ENCODE data around the gene ASAP2.
A peak's percentile ranks its signal among the peaks of the same experiment; 100 is the strongest.

Gene ASAP2

DNA sequence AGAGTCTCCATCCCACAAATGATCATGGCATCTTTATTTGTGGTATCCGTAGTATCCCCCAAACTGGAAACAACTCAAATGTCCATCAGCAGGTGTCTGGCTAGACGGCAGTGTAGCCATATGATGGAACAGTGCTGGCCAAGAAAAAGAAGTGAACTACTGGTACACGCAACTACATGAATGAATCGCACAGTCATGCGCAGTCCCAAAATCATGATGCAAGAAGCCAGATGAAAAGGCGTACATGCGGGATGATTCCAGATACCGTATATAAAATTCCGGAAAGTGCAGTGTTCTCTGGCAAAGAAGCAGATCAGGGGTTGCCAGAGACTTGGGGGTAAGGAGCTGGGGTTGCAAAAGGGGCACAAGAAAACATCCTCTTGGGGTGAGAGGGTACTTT, 102.5 kb downstream of the ASAP2 start:
- no peak for DNase-seq (ENCODE audit: low spot score in 2 of 2)
- no peak overlapping the region for H3K4me3 ChIP-seq
- H3K27me3 ChIP-seq (ENCODE audit: low read depth), result no peaks in the 10 kb centered on the region
- in situ Hi-C loops (cut with MboI; ENCODE audit: low sequenced_read_pairs), result no loop called here
- H3K9me3 ChIP-seq, result no peaks in the 10 kb centered on the region
- H3K36me3 ChIP-seq (replicated peaks), result no peaks in the 10 kb centered on the region
- H3K4me1 ChIP-seq, result no peaks in the 10 kb centered on the region; the same call in 1 of the 2 replicates

DNA sequence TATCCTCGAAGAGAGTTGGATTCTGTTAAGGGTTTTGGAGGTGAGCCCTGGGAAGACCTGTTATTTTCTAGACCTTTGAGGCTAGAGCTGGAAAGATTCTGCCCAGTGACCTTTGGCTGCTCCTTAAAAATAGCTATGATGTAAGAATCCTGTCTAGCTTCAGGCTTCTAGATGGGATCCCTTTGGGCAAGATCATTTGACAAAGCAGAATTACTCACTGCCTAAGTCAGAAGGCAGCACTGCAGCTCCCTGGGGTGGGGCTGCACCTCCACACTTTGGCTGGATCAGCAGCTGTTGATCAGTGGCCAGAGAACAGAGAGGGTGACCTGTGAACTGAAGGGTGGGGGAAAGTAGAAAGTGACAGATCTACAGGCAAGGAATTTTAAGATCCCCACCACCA, 103.8 kb downstream of the ASAP2 start:
- H3K9me3 ChIP-seq, result no peaks in the 10 kb centered on the region
- no peak overlapping the region for H3K4me3 ChIP-seq
- H3K36me3 ChIP-seq (replicated peaks), result no peaks in the 10 kb centered on the region
- in situ Hi-C loops (cut with MboI; ENCODE audit: low sequenced_read_pairs), result no loop called here
- no peak for DNase-seq (ENCODE audit: low spot score in 2 of 2)
- no peaks in the 10 kb centered on the region for H3K27me3 ChIP-seq (ENCODE audit: low read depth)
- no peaks in the 10 kb centered on the region; the same call in 1 of the 2 replicates for H3K4me1 ChIP-seq

DNA sequence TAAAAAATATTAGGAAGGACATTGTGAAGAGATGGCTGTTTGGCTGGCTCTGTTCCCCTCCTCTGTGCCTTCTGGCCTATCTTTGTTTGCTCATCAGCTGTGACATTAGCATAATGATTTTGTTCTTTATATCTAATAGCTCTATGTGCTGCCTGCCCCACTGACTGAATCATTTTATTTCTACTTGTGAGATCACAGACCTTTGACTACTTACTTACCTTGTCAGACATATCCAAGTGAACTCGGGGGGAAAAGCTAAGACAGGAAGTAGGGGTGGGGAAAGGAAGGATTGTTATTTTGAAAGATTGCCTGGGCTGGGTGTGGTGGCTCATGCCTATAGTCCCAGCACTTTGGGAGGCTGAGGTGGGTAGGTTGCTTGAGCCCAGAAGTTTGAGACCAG, 104.2 kb downstream of the ASAP2 start:
- no peak for DNase-seq (ENCODE audit: low spot score in 2 of 2)
- Histone ChIP-seq H3K36me3 (replicated peaks) (no peaks in the 10 kb centered on the region), H3K4me3 (no peak overlapping the region), H3K27me3 (ENCODE audit: low read depth) (no peaks in the 10 kb centered on the region), H3K9me3 (no peaks in the 10 kb centered on the region), H3K4me1 (no peaks in the 10 kb centered on the region; the same call in 1 of the 2 replicates)
- in situ Hi-C loops (cut with MboI; ENCODE audit: low sequenced_read_pairs), result no loop called here

- Histone ChIP-seq H3K4me3 (no peak overlapping the region), H3K4me1 (no peaks in the 10 kb centered on the region; the same call in 1 of the 2 replicates), H3K27me3 (ENCODE audit: low read depth) (no peaks in the 10 kb centered on the region), H3K9me3 (no peaks in the 10 kb centered on the region), H3K36me3 (replicated peaks) (no peaks in the 10 kb centered on the region)
- in situ Hi-C loops (cut with MboI; ENCODE audit: low sequenced_read_pairs), result no loop called here
- DNase-seq (ENCODE audit: low spot score in 2 of 2), result no peak
Measured at GRCh38 chr2:9311488-9311887, 104.9 kb downstream of the ASAP2 start.

- no peaks in the 10 kb centered on the region for H3K36me3 ChIP-seq (replicated peaks)
- H3K4me1 ChIP-seq, result peaks cover 3% of the 10 kb centered on the region
- no peak for DNase-seq (ENCODE audit: low spot score in 2 of 2)
- H3K4me3 ChIP-seq, result no peak overlapping the region
- H3K9me3 ChIP-seq, result no peaks in the 10 kb centered on the region
- H3K27me3 ChIP-seq (ENCODE audit: low read depth), result no peaks in the 10 kb centered on the region
- in situ Hi-C loops (cut with MboI; ENCODE audit: low sequenced_read_pairs), result no loop called here
Measured at GRCh38 chr2:9312591-9312990, 106.0 kb downstream of the ASAP2 start.

GRCh38 chr2:9313443-9313842, 106.8 kb downstream of the ASAP2 start:
- Histone ChIP-seq H3K4me1 (peaks cover 12% of the 10 kb centered on the region), H3K36me3 (replicated peaks) (no peaks in the 10 kb centered on the region)
- in situ Hi-C loops (cut with MboI; ENCODE audit: low sequenced_read_pairs), result no loop called here

DNA sequence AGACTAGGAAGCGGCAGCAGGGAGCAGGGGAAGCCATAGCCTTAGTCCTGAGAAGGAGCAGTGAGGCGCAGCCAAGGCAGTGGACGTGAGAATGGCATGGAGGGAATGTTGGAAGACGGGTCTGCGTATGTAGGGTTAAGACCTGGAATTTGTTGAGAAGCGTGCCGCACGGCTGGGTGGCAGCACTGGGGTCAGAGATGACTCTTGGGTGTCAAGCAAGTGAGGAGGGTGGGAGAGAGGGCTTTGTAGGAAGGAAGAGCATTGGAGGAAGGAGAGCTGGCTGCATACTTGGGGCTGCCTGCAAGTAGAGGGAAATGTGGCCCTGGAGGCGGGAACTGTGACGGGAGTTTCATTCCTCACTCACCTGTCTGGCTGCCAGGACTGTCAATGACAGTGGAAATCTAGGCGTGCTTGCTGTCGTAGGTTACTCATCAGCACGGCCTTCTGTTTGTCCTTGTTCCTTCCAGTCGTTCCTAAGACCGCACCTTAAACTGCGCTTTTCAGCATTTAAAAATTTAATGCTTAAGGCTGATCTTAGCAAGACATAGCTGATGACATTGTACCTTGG, 108.8 kb downstream of the ASAP2 start:
- peaks cover 17% of the 10 kb centered on the region for H3K4me1 ChIP-seq
- no peaks in the 10 kb centered on the region for H3K36me3 ChIP-seq (replicated peaks)
- in situ Hi-C loops (cut with MboI; ENCODE audit: low sequenced_read_pairs), result no loop called here
- no peaks in the 10 kb centered on the region for H3K9me3 ChIP-seq
- H3K4me3 ChIP-seq, result no peak overlapping the region
- DNase-seq (ENCODE audit: low spot score in 2 of 2), result no peak
- H3K27me3 ChIP-seq (ENCODE audit: low read depth), result no peaks in the 10 kb centered on the region

More at GRCh38 chr2:9313443-9313842, 106.8 kb downstream of the ASAP2 start:
- H3K4me3 ChIP-seq, result no peak overlapping the region
- no peak for DNase-seq (ENCODE audit: low spot score in 2 of 2)
- H3K27me3 ChIP-seq (ENCODE audit: low read depth), result no peaks in the 10 kb centered on the region
- H3K9me3 ChIP-seq, result no peaks in the 10 kb centered on the region

DNA sequence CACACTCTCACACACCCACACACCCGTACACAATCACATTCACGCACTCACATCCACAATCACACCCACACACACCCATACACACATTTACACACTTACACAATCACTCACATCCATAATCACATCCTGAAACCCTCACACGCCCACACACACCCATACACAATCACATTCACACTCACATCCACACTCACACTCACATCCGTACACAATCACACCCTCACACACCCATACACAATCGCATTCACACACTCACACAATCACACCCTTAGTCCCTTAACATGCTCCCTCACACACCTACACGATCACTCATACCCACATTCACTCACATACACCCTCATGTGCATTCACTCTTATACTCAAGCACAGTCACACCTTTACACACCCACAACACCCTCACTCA, 110.9 kb downstream of the ASAP2 start:
- Histone ChIP-seq H3K9me3 (no peaks in the 10 kb centered on the region), H3K36me3 (replicated peaks) (no peaks in the 10 kb centered on the region), H3K4me3 (no peak overlapping the region), H3K4me1 (peaks cover 17% of the 10 kb centered on the region), H3K27me3 (ENCODE audit: low read depth) (no peaks in the 10 kb centered on the region)
- in situ Hi-C loops (cut with MboI; ENCODE audit: low sequenced_read_pairs), result no loop called here
- DNase-seq (ENCODE audit: low spot score in 2 of 2), result no peak

- peak in 1 of 2 experiments; percentile 73 for DNase-seq (ENCODE audit: low spot score in 2 of 2)
Measured at GRCh38 chr2:9318461-9319337, 112.1 kb downstream of the ASAP2 start.

DNA sequence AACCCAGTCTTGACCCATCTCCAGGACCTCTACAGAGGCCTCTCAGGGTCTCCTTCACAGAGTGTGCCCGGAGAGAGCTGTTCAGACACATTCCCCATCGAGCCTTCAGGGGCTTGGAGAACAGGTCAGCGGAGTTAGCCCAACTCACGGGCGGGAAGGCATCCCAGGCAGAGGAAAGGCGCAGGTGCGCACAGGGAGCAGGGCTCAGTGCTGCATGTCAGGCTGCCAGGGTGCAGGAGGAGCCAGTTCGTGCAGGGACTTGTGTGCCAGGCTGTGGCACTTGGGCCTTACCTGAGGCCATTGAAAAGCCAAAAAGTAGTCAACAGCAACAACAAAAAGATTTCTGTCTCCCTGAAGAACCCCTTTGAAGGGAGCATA, 112.7 kb downstream of the ASAP2 start:
- DNase-seq (ENCODE audit: low spot score in 2 of 2), result no peak
- Histone ChIP-seq H3K36me3 (replicated peaks) (peaks cover 6% of the 10 kb centered on the region; the same call in 1 of the 2 replicates), H3K9me3 (no peaks in the 10 kb centered on the region), H3K27me3 (ENCODE audit: low read depth) (no peaks in the 10 kb centered on the region), H3K4me3 (no peak overlapping the region), H3K4me1 (peaks cover 17% of the 10 kb centered on the region)
- in situ Hi-C loops (cut with MboI; ENCODE audit: low sequenced_read_pairs), result no loop called here

More at GRCh38 chr2:9318461-9319337, 112.1 kb downstream of the ASAP2 start:
- 0 out of 2 replicates have a peak, but pooled peaks cover 2% of the 10 kb centered on the region for H3K36me3 ChIP-seq (replicated peaks)
- H3K4me3 ChIP-seq, result no peak overlapping the region
- in situ Hi-C loops (cut with MboI; ENCODE audit: low sequenced_read_pairs), result no loop called here
- no peaks in the 10 kb centered on the region for H3K9me3 ChIP-seq
- H3K4me1 ChIP-seq, result peaks cover 17% of the 10 kb centered on the region
- no peaks in the 10 kb centered on the region for H3K27me3 ChIP-seq (ENCODE audit: low read depth)

GRCh38 chr2:9322576-9322975, 116.0 kb downstream of the ASAP2 start:
- peaks cover 10% of the 10 kb centered on the region; the same call in 1 of the 2 replicates for H3K36me3 ChIP-seq (replicated peaks)
- H3K4me1 ChIP-seq, result peaks cover 14% of the 10 kb centered on the region
- DNase-seq (ENCODE audit: low spot score in 2 of 2), result no peak
- H3K4me3 ChIP-seq, result no peak overlapping the region
- no peaks in the 10 kb centered on the region for H3K9me3 ChIP-seq
- in situ Hi-C loops (cut with MboI; ENCODE audit: low sequenced_read_pairs), result no loop called here
- H3K27me3 ChIP-seq (ENCODE audit: low read depth), result no peaks in the 10 kb centered on the region

- H3K36me3 ChIP-seq (replicated peaks), result peaks cover 12% of the 10 kb centered on the region; the same call in 1 of the 2 replicates
- DNase-seq (ENCODE audit: low spot score in 2 of 2), result no peak
- H3K9me3 ChIP-seq, result no peaks in the 10 kb centered on the region
- no peaks in the 10 kb centered on the region for H3K27me3 ChIP-seq (ENCODE audit: low read depth)
- no peaks in the 10 kb centered on the region; the same call in 1 of the 2 replicates for H3K4me1 ChIP-seq
- in situ Hi-C loops (cut with MboI; ENCODE audit: low sequenced_read_pairs), result no loop called here
- no peak overlapping the region for H3K4me3 ChIP-seq
Measured at GRCh38 chr2:9325428-9325827, 118.8 kb downstream of the ASAP2 start.

- in situ Hi-C loops (cut with MboI; ENCODE audit: low sequenced_read_pairs), result no loop called here
- H3K36me3 ChIP-seq (replicated peaks), result peaks cover 12% of the 10 kb centered on the region; the same call in 1 of the 2 replicates
Measured at GRCh38 chr2:9326975-9327374, 120.4 kb downstream of the ASAP2 start.

DNA sequence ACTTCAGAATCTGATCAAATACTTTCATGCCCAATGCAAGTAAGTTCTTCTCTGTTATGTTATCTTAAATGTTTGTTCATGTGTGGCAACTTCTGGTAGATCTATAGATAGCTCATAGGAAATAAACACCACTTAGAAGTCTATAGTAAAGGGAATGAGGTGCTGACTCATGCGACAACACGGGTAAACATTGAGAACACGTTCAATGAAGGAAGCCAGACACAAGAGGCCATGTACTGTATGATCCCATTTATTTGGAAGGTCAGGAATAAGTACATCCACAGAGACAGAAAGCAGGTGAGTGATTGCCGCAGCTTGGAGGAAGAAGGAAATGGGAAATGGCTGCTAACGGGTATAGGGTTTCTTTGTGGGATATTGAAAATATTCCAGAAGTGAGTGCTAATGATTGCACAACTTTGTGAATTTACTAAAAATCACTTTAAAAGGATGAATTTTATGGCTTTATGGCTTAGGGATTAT, 121.3 kb downstream of the ASAP2 start:
- H3K4me3 ChIP-seq, result no peak overlapping the region
- H3K36me3 ChIP-seq (replicated peaks), result peaks cover 12% of the 10 kb centered on the region; the same call in 1 of the 2 replicates
- DNase-seq (ENCODE audit: low spot score in 2 of 2), result no peak
- no peaks in the 10 kb centered on the region for H3K27me3 ChIP-seq (ENCODE audit: low read depth)
- no peaks in the 10 kb centered on the region for H3K9me3 ChIP-seq
- no peaks in the 10 kb centered on the region; the same call in 1 of the 2 replicates for H3K4me1 ChIP-seq
- in situ Hi-C loops (cut with MboI; ENCODE audit: low sequenced_read_pairs), result no loop called here

More at GRCh38 chr2:9326975-9327374, 120.4 kb downstream of the ASAP2 start:
- no peaks in the 10 kb centered on the region for H3K9me3 ChIP-seq
- no peaks in the 10 kb centered on the region for H3K27me3 ChIP-seq (ENCODE audit: low read depth)
- H3K4me1 ChIP-seq, result no peaks in the 10 kb centered on the region; the same call in 1 of the 2 replicates
- no peak for DNase-seq (ENCODE audit: low spot score in 2 of 2)
- no peak overlapping the region for H3K4me3 ChIP-seq

Measured in HAP-1 (cell line).